Activated CD8-positive, alpha-beta T cell treated with anti-CD3 and anti-CD28 coated beads for 36 hours (primary cell): ENCODE measurements around the gene TMEM98. TPM values are rescaled to one million over a fixed set of nuclear protein-coding genes. Genes with fewer than 3 reads are reported as not detected.
A peak's percentile ranks its signal among the peaks of the same experiment; 100 is the strongest.

ENCODE experiments used
- ATAC-seq: fragments of 200-7000 bp; cut with Tn5 transposase; one replicate; pipeline ENCODE4 v1.10.0; 2021; ENCODE audit warnings: mild to moderate bottlenecking, moderate library complexity
- CTCF ChIA-PET: fragments of 350-600 bp; sonication (Branson Sonifier 250); formaldehyde crosslinking; loops from one replicate; lab custom pipeline; 2021; ENCODE audit warnings: antibody characterized with exemption; lab: Charles Lee
- POLR2A ChIA-PET: fragments of 350-600 bp; sonication (Branson Sonifier 250); formaldehyde crosslinking; loops from one replicate; lab custom pipeline; 2021; ENCODE audit warnings: antibody characterized with exemption; lab: Charles Lee
- DNase-seq: peaks from one replicate; pipeline ENCODE4 v3.0.0-alpha.2; 2020
- H3K27ac Mint-ChIP-seq: one replicate; pipeline ENCODE4 v1.8.0; 2021; ENCODE audit warnings: mild to moderate bottlenecking, mixed read lengths
- H3K27me3 Mint-ChIP-seq: one replicate; pipeline ENCODE4 v1.8.0; 2021; ENCODE audit warnings: mixed read lengths
- H3K36me3 Mint-ChIP-seq: one replicate; pipeline ENCODE4 v1.8.0; 2021; ENCODE audit warnings: low read depth, mixed read lengths
- H3K4me1 Mint-ChIP-seq: one replicate; pipeline ENCODE4 v1.8.0; 2021; ENCODE audit warnings: low read depth, mixed read lengths
- H3K4me3 Mint-ChIP-seq: one replicate; pipeline ENCODE4 v1.8.0; 2021; ENCODE audit warnings: mild to moderate bottlenecking, moderate library complexity, mixed read lengths
- H3K9me3 Mint-ChIP-seq: one replicate; pipeline ENCODE4 v1.8.0; 2021; ENCODE audit warnings: mixed read lengths
- intact Hi-C: fragments of 100-400 bp; cut with micrococcal nuclease; formaldehyde crosslinking; loops from one replicate; pipeline ENCODE4 v1.10.0; 2022
- total RNA-seq, 2 experiments: library from RNA; stranded (reverse); gene quantifications; one replicate each; pipeline ENCODE4 v1.2.3, GENCODE V29; 2021
- TF ChIP-seq, protein P1 (sequence below): fragments of 200-600 bp; IDR thresholded peaks from one replicate; pipeline ENCODE4 v1.8.0; 2022; ENCODE audit warnings: antibody characterized with exemption, mild to moderate bottlenecking

Gene TMEM98
- total RNA-seq, 2 experiments from 2014 or later, result not detected

DNA sequence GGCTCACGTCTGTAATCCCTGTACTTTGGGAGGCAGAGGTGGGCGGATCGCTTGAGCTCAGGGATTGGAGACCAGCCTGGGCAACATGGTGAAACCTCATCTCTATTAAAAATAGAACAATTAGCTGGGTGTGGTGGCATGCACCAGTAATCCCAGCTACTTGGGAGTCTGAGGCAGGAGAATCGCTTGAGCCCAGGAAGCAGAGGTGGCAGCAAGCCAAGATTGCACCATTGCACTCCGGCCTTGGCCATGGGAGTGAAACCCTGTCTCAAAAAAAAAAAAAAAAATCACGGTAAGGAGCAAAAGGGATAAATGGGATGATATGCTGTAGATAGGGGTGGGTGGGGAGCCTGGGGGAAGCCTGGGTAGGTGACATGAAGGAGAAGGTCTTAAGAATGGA, 20.4 kb upstream of the TMEM98 start:
- intact Hi-C loops, result no loop called here
- ChIA-PET CTCF (interaction anchor here (1.2 to 1.6 kb wide), 3 partner anchors 21 to 124 kb away, joined by 3 to 8 read pairs (median 3); no protein-coding TSS in a partner anchor), POLR2A (no interaction called here)
- Mint-ChIP-seq H3K4me3 (no peak overlapping the region), H3K36me3 (no peaks in the 10 kb centered on the region), H3K4me1 (peaks cover 13% of the 10 kb centered on the region), H3K27ac (no peak overlapping the region), H3K27me3 (peaks cover 17% of the 10 kb centered on the region), H3K9me3 (no peaks in the 10 kb centered on the region)
- ATAC-seq (no peak), DNase-seq (no peak)
- TF ChIP-seq, protein P1, sequence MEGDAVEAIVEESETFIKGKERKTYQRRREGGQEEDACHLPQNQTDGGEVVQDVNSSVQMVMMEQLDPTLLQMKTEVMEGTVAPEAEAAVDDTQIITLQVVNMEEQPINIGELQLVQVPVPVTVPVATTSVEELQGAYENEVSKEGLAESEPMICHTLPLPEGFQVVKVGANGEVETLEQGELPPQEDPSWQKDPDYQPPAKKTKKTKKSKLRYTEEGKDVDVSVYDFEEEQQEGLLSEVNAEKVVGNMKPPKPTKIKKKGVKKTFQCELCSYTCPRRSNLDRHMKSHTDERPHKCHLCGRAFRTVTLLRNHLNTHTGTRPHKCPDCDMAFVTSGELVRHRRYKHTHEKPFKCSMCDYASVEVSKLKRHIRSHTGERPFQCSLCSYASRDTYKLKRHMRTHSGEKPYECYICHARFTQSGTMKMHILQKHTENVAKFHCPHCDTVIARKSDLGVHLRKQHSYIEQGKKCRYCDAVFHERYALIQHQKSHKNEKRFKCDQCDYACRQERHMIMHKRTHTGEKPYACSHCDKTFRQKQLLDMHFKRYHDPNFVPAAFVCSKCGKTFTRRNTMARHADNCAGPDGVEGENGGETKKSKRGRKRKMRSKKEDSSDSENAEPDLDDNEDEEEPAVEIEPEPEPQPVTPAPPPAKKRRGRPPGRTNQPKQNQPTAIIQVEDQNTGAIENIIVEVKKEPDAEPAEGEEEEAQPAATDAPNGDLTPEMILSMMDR, result no peak

DNA sequence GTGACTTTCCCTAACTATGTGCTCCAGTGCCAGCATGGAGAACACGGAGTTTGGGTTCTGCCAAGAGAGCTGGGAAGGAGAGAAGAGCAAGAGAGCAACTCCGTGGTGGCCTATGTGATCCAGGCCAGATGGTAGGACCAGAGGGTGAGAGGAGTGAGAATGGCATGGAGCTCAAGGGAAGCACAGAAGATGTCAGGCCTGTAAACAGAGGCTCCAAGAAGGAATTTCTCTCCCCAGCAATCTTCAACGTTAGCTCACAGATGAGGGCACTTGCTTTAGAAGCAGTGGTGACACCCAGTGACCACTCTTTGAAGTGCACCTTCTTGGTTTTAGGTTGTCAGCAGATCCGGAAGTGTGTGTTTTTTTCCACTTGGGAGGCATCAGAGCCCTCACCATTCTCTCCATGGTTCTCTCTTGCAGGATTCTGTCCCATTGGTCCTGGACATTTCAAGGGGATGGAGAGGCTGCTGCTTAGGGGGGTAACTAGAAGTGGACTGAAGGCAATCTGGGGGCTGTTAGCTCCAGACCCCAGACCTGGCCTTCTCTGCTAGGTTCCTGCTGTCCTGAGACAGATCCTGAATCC, 18.1 kb upstream of the TMEM98 start:
- POLR2A ChIA-PET, result interaction anchor here (0.5 to 1.0 kb wide), 3 partner anchors 47 to 127 kb away, joined by 3 read pairs; no protein-coding TSS in a partner anchor
- Mint-ChIP-seq H3K9me3 (no peaks in the 10 kb centered on the region), H3K27ac (no peak overlapping the region), H3K4me1 (peaks cover 12% of the 10 kb centered on the region), H3K27me3 (peaks cover 10% of the 10 kb centered on the region), H3K36me3 (no peaks in the 10 kb centered on the region), H3K4me3 (no peak overlapping the region)
- CTCF ChIA-PET, result interaction anchor here (0.7 to 4.7 kb wide), 21 partner anchors 8 to 182 kb away, joined by 3 to 53 read pairs (median 4); partner anchors contain the start of gene MYO1D
- intact Hi-C loops, result no loop called here
- TF ChIP-seq, protein P1, result peak; percentile 71
- ATAC-seq, result peak; percentile 86
- DNase-seq, result peak; percentile 86

DNA sequence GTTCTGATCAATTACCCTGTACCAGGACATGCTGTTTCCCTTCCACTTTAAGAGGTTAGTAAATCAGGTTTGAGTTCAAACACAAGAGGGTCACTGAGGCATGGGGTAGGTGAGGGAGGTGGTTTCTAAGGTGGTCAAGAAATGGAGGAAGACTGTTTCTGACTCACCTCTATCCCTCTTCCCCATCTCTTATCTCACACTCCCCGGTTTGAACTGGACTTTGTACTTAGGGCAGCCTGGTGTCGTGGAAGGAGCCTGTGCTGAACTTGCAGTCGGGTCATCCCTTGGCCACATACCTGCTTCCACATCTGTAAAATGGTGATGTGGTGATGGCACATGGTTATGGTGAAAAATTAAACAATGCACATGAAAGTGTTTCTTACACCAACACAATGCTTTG, 17.2 kb upstream of the TMEM98 start:
- H3K27ac Mint-ChIP-seq, result no peak overlapping the region
- no peak overlapping the region for H3K4me3 Mint-ChIP-seq
- no peak for DNase-seq
- TF ChIP-seq, protein P1, result no peak
- no peak for ATAC-seq
- H3K27me3 Mint-ChIP-seq, result peaks cover 8% of the 10 kb centered on the region
- CTCF ChIA-PET, result interaction anchor here (0.9 to 4.7 kb wide), 10 partner anchors 15 to 134 kb away, joined by 3 to 53 read pairs (median 6); partner anchors contain the start of gene MYO1D
- intact Hi-C loops, result no loop called here
- no peaks in the 10 kb centered on the region for H3K36me3 Mint-ChIP-seq
- no peaks in the 10 kb centered on the region for H3K9me3 Mint-ChIP-seq
- peaks cover 15% of the 10 kb centered on the region for H3K4me1 Mint-ChIP-seq
- POLR2A ChIA-PET, result no interaction called here

DNA sequence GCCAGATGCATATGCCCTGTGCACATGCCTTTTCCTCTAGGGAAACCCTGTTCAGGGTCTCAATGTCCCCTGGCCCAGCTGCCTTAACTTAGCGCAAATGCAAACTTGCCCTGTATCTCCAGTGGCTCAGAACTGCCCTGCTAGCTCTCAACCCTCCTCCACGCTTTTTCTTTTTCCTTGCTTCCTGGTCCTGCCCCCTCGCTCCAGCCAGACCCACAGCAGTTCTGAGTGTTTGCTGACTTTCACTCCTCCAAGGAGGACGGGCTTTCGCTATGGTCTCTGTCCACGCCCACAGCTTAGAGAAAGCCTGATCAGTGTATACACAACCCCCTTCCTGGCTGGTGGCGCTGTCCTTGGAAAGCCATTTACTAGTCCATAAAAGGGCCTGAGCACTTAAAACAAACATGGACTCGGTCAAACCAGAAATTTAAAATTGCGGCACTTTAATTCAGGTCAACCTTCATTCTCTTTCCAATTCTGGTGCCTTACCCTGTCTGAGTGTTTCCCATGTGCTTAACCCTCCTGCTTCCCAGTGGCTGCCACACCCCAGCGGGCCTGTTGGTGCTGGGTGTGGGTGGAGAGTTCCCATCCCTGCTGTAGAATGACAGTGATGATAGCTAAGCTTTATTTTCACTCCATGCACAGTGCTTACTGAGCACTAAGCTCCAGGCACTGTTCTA, 15.6 kb upstream of the TMEM98 start:
- TF ChIP-seq, protein P1, result no peak
- intact Hi-C loops, result no loop called here
- Mint-ChIP-seq H3K4me1 (peaks cover 24% of the 10 kb centered on the region), H3K27me3 (peaks cover 3% of the 10 kb centered on the region), H3K4me3 (no peak overlapping the region), H3K27ac (no peak overlapping the region), H3K9me3 (no peaks in the 10 kb centered on the region), H3K36me3 (no peaks in the 10 kb centered on the region)
- ChIA-PET CTCF (interaction anchor here (0.7 to 4.7 kb wide), 4 partner anchors 19 to 130 kb away, joined by 3 to 53 read pairs (median 17); partner anchors contain the start of gene MYO1D), POLR2A (no interaction called here)
- DNase-seq, result no peak
- no peak for ATAC-seq

DNA sequence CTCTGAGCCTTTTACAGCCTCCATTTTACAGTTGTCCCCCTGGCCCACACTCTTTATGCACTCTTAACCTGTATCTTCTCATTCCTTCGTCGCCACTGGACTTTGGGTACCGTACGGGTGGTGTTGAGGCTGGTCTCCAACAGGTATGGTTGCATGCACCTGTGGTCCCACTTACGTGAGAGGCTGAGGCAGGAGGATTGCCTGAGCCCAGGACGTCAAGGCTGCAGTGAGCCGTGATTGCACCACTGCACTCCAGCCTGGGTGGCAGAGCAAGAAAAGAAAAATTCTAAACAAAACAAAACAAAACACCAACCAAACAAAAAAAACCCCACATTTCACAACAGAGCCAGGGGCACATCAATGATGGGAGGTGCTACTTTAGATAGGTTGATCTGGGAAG, 14.4 kb upstream of the TMEM98 start:
- ATAC-seq (no peak), DNase-seq (no peak)
- Mint-ChIP-seq H3K36me3 (no peaks in the 10 kb centered on the region), H3K27ac (no peak overlapping the region), H3K9me3 (no peaks in the 10 kb centered on the region), H3K4me3 (no peak overlapping the region), H3K27me3 (peaks cover 3% of the 10 kb centered on the region), H3K4me1 (peaks cover 29% of the 10 kb centered on the region)
- TF ChIP-seq, protein P1, result no peak
- ChIA-PET POLR2A (no interaction called here), CTCF (interaction anchor here (2.4 kb wide), 1 partner anchor 36 kb away, joined by 19 read pairs; the partner anchor contains the start of gene MYO1D)
- intact Hi-C loops, result no loop called here
